ENCODE results near the gene NEK6.

GRCh38 chr9:124315882-124316281 lies 58.1 kb downstream of the NEK6 start:
- TF ChIP-seq CTCF (conservative IDR thresholded peaks at IDR 0.05), result no peak
- TF ChIP-seq ZFX (IDR thresholded peaks at IDR 0.05), result no peak

Measured in C4-2B (cell line).